H9 (cell line): ENCODE results near the gene PPP3CA. TPM values are rescaled to one million over a fixed set of nuclear protein-coding genes. Genes with fewer than 3 reads are reported as not detected.

Source experiments
- DNase-seq: peaks from one replicate; pipeline ENCODE4 v3.0.0-alpha.2; 2017
- H2AFZ ChIP-seq: one replicate; pipeline ENCODE4 v1.6.1; 2013; ENCODE audit warnings: mild to moderate bottlenecking, low read length, control low read depth, moderate library complexity
- H2AK5ac ChIP-seq: 2 replicates; pipeline ENCODE4 v1.6.1; 2013; ENCODE audit warnings: low read length, control low read depth, mixed read lengths; ENCODE audit not compliant: insufficient read length
- H2BK120ac ChIP-seq: one replicate; pipeline ENCODE4 v1.6.1; 2013; ENCODE audit warnings: low read depth, mild to moderate bottlenecking, low read length, control low read depth, inconsistent platforms; ENCODE audit not compliant: poor library complexity, severe bottlenecking
- H2BK12ac ChIP-seq: 2 replicates; pipeline ENCODE4 v1.6.1; 2013; ENCODE audit warnings: low read length, control low read depth, mixed read lengths, low read depth; ENCODE audit not compliant: insufficient read length
- H2BK15ac ChIP-seq: 2 replicates; pipeline ENCODE4 v1.6.1; 2013; ENCODE audit warnings: low read depth, low read length, control low read depth
- H2BK20ac ChIP-seq: one replicate; pipeline ENCODE4 v1.6.1; 2013; ENCODE audit warnings: low read depth, mild to moderate bottlenecking, low read length, control low read depth, inconsistent platforms; ENCODE audit not compliant: poor library complexity, severe bottlenecking
- H2BK5ac ChIP-seq: 2 replicates; pipeline ENCODE4 v1.6.1; 2013; ENCODE audit warnings: low read length, control low read depth, mixed read lengths; ENCODE audit not compliant: insufficient read length
- H3K14ac ChIP-seq: 2 replicates; pipeline ENCODE4 v1.6.1; 2013; ENCODE audit warnings: low read length, control low read depth; ENCODE audit not compliant: insufficient read depth
- H3K18ac ChIP-seq: 2 replicates; pipeline ENCODE4 v1.6.1; 2013; ENCODE audit warnings: low read depth, mild to moderate bottlenecking, mixed read lengths, low read length, control low read depth; ENCODE audit not compliant: insufficient read length
- H3K23ac ChIP-seq: 2 replicates; pipeline ENCODE4 v1.6.1; 2013; ENCODE audit warnings: low read length, control low read depth, mixed read lengths, low read depth; ENCODE audit not compliant: insufficient read length
- H3K23me2 ChIP-seq: 2 replicates; pipeline ENCODE4 v1.6.1; 2013; ENCODE audit warnings: low read depth, mild to moderate bottlenecking, mixed read lengths, low read length, control low read depth; ENCODE audit not compliant: insufficient read length, poor library complexity, severe bottlenecking
- H3K27ac ChIP-seq: 2 replicates; pipeline ENCODE4 v1.5.1; 2013; ENCODE audit warnings: low read length, control low read depth, mixed read lengths, low read depth; ENCODE audit not compliant: insufficient read length
- H3K27me3 ChIP-seq: 2 replicates; pipeline ENCODE4 v1.6.1; 2013; ENCODE audit warnings: low read length, control low read depth, inconsistent platforms; ENCODE audit not compliant: insufficient read depth
- H3K4ac ChIP-seq: 2 replicates; pipeline ENCODE4 v1.6.1; 2013; ENCODE audit warnings: low read depth, mild to moderate bottlenecking, control low read depth, inconsistent platforms, low read length, moderate library complexity
- H3K4me1 ChIP-seq: 2 replicates; pipeline ENCODE4 v1.6.1; 2013; ENCODE audit warnings: low read length, control low read depth, inconsistent platforms; ENCODE audit not compliant: insufficient read depth
- H3K4me2 ChIP-seq: 2 replicates; pipeline ENCODE4 v1.6.1; 2013; ENCODE audit warnings: low read length, control low read depth, mixed read lengths; ENCODE audit not compliant: insufficient read length, insufficient read depth
- H3K56ac ChIP-seq: 2 replicates; pipeline ENCODE4 v1.6.1; 2013; ENCODE audit warnings: low read depth, mild to moderate bottlenecking, mixed read lengths, low read length, control low read depth; ENCODE audit not compliant: insufficient read length
- H3K79me1 ChIP-seq: 2 replicates; pipeline ENCODE4 v1.6.1; 2013; ENCODE audit warnings: low read depth, mild to moderate bottlenecking, moderate library complexity, low read length, control low read depth, inconsistent platforms; ENCODE audit not compliant: insufficient read depth, poor library complexity, severe bottlenecking
- H3K79me2 ChIP-seq: 2 replicates; pipeline ENCODE4 v1.6.1; 2013; ENCODE audit warnings: low read length, control low read depth, inconsistent platforms; ENCODE audit not compliant: insufficient read depth
- H3K9ac ChIP-seq: 2 replicates; pipeline ENCODE4 v1.6.1; 2013; ENCODE audit warnings: low read length, control low read depth, mixed read lengths; ENCODE audit not compliant: insufficient read length; ENCODE audit errors: extremely low read depth
- H3K9me3 ChIP-seq: one replicate; pipeline ENCODE4 v1.6.1; 2013; ENCODE audit warnings: low read depth, low read length, inconsistent platforms; ENCODE audit not compliant: control insufficient read depth
- H3T11ph ChIP-seq: one replicate; pipeline ENCODE4 v1.6.1; 2013; ENCODE audit warnings: mild to moderate bottlenecking, low read length, control low read depth, inconsistent platforms
- H4K20me1 ChIP-seq: one replicate; pipeline ENCODE4 v1.6.1; 2013; ENCODE audit not compliant: control insufficient read depth, insufficient read length, insufficient read depth
- H4K5ac ChIP-seq: 2 replicates; pipeline ENCODE4 v1.6.1; 2013; ENCODE audit warnings: low read depth, mild to moderate bottlenecking, mixed read lengths, low read length, control low read depth; ENCODE audit not compliant: insufficient read length
- H4K8ac ChIP-seq: replicated peaks from 2 replicates; pipeline ENCODE4 v1.6.1; 2013; ENCODE audit warnings: low read length, control low read depth, mixed read lengths, low read depth; ENCODE audit not compliant: insufficient read length
- H4K91ac ChIP-seq: 2 replicates; pipeline ENCODE4 v1.6.1; 2013; ENCODE audit warnings: low read depth, mild to moderate bottlenecking, moderate library complexity, mixed read lengths, low read length, control low read depth; ENCODE audit not compliant: insufficient read length
- H3K27ac Mint-ChIP-seq, 3 experiments: 2 replicates in 2 of 3; 3 replicates in 1 of 3; pipeline ENCODE4 v1.8.0; 2020 to 2021; ENCODE audit warnings: mixed read lengths in 3 of 3, mild to moderate bottlenecking in 1 of 3, moderate library complexity in 1 of 3
- H3K27me3 Mint-ChIP-seq: 2 replicates; pipeline ENCODE4 v1.8.0; 2021; ENCODE audit warnings: low read depth, mild to moderate bottlenecking, moderate library complexity, mixed read lengths
- H3K36me3 Mint-ChIP-seq, 3 experiments: 2 replicates in 2 of 3; 3 replicates in 1 of 3; pipeline ENCODE4 v1.8.0; 2020 to 2021; ENCODE audit warnings: low read depth in 3 of 3, mixed read lengths in 3 of 3; ENCODE audit not compliant: insufficient read depth in 1 of 3
- H3K4me1 Mint-ChIP-seq, 2 experiments: 2 replicates each; pipeline ENCODE4 v1.8.0; 2020; ENCODE audit warnings: mixed read lengths in 2 of 2
- H3K4me3 Mint-ChIP-seq, 2 experiments: 2 replicates in 1 of 2; 3 replicates in 1 of 2; pipeline ENCODE4 v1.8.0; 2020 to 2021; ENCODE audit warnings: mild to moderate bottlenecking in 2 of 2, mixed read lengths in 2 of 2, moderate library complexity in 1 of 2
- H3K9me3 Mint-ChIP-seq, 2 experiments: 2 replicates in 1 of 2; 3 replicates in 1 of 2; pipeline ENCODE4 v1.8.0; 2020; ENCODE audit warnings: mild to moderate bottlenecking in 2 of 2, mixed read lengths in 2 of 2, moderate library complexity in 1 of 2
- WGBS: extraction: QIAGEN DNeasy Blood & Tissue Kit; methylation state at CpG from one replicate; pipeline ENCODE4 v1.1.7; 2013; ENCODE audit warnings: missing lambda C conversion rate, low lambda C conversion rate, mixed read lengths; ENCODE audit not compliant: insufficient read length; ENCODE audit errors: extremely low coverage; 5-methylcytosine and 5-hydroxymethylcytosine counted together
- total RNA-seq: library from RNA; stranded (reverse); gene quantifications from 2 replicates; pipeline ENCODE4 v1.2.1, GENCODE V29; 2021
- TF ChIP-seq, protein P1 (sequence below): fragments of 200-600 bp; sonication (generic); conservative IDR thresholded peaks from 3 replicates; pipeline ENCODE4 v1.8.0; 2021; ENCODE audit warnings: antibody characterized with exemption, mild to moderate bottlenecking

Gene PPP3CA
- total RNA-seq, 1 experiment from 2014 or later: 16.8 TPM

DNA sequence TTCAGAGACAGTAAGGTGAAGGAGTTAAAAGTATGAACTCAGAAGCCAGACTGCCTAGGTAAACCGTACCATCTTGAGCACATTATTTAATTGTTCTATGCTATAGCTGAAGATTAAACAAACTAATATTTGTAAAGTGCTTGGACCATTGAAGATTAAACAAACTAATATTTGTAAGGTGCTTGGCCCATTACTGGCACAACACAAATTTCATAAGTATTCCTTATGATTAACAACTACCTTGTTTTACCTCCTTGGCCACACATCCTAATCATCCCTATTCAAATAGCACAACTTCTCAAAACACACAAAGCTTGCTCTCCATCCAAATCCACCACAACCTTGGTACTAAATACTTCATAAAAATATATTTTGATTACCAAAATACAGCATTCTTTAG, 137.0 kb downstream of the PPP3CA start:
- TF ChIP-seq, protein P1, sequence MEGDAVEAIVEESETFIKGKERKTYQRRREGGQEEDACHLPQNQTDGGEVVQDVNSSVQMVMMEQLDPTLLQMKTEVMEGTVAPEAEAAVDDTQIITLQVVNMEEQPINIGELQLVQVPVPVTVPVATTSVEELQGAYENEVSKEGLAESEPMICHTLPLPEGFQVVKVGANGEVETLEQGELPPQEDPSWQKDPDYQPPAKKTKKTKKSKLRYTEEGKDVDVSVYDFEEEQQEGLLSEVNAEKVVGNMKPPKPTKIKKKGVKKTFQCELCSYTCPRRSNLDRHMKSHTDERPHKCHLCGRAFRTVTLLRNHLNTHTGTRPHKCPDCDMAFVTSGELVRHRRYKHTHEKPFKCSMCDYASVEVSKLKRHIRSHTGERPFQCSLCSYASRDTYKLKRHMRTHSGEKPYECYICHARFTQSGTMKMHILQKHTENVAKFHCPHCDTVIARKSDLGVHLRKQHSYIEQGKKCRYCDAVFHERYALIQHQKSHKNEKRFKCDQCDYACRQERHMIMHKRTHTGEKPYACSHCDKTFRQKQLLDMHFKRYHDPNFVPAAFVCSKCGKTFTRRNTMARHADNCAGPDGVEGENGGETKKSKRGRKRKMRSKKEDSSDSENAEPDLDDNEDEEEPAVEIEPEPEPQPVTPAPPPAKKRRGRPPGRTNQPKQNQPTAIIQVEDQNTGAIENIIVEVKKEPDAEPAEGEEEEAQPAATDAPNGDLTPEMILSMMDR: no peak
- Histone ChIP-seq H4K20me1 (no peaks in the 10 kb centered on the region), H4K91ac (no peak overlapping the region)

More for the DNA sequence above, 137.0 kb downstream of the PPP3CA start:
- Histone ChIP-seq H3K18ac (no peak overlapping the region), H2BK120ac (no peak overlapping the region), H3K9ac (no peak overlapping the region), H3K14ac (no peak overlapping the region), H3K27me3 (no peaks in the 10 kb centered on the region), H3K79me1 (no peaks in the 10 kb centered on the region), H2BK15ac (no peak overlapping the region), H2AFZ (no peak overlapping the region), H3K4me2 (no peak overlapping the region), H3K56ac (no peak overlapping the region), H3K4ac (no peak overlapping the region), H4K5ac (no peak overlapping the region), H2BK20ac (no peak overlapping the region), H2BK12ac (no peak overlapping the region), H2BK5ac (no peak overlapping the region), H3K79me2 (no peaks in the 10 kb centered on the region; the same call in 1 of the 2 replicates), H3T11ph (no peak overlapping the region), H3K4me1 (peaks cover 2% of the 10 kb centered on the region; the same call in 1 of the 2 replicates), H3K9me3 (no peaks in the 10 kb centered on the region), H4K8ac (no peak overlapping the region), H3K27ac (no peak overlapping the region), H3K23me2 (no peaks in the 10 kb centered on the region), H2AK5ac (no peak overlapping the region), H3K23ac (no peak overlapping the region)
- Mint-ChIP-seq H3K9me3 (no peaks in the 10 kb centered on the region), H3K36me3 (no peaks in the 10 kb centered on the region), H3K4me1 (peaks cover 28 to 38% of the 10 kb centered on the region in 2 experiments), H3K27ac (0 out of 7 replicates have a peak overlapping the region, but pooled peaks of 1 of the 3 experiments have one; percentile 15), H3K27me3 (no peaks in the 10 kb centered on the region), H3K4me3 (no peak overlapping the region)
- no CpG with 5 or more reads among the region's 1 CpG for WGBS
- no peak for DNase-seq
